GM21529 (cell line): ENCODE measurements around the gene NBEAL2.
"Not testable (repeated sequence)": the region's sequence is repeated elsewhere in the genome, so short reads cannot be mapped to it uniquely, and the experiment has no call there.

Source experiments
- ATAC-seq: cut with Tn5 transposase; IDR thresholded peaks from one replicate; pipeline ENCODE4 v1.9.1; 2021; ENCODE audit not compliant: unreplicated experiment

The NBEAL2 gene

DNA sequence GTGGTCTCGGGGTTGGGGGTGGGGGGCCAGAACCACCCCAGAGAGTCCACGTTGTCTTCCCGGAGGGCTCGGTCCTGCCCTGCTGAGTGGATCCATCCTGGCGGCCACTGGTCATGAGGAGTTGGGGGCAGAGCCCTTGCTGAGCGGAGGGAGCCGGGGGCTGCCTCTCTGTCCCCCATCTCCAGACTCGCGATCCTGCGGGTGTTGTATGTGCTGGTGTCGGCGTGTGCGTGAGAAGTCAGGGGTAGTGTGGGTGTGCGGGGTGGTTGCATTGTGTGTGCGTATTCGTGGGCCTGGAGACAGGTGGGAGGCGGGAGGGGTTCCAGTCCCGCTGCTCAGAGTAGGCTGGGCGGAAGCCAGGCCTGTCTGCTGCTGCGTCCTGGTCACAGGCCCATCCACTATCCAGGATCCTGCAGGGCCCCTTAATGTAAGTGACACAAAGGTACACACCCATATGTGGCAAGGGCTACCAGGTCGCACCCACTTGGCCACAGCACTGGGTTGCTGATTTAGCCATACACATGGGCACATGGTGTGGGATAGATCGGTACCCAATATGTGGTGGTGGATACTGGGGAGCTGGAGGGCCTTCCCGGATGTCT, 30.7 kb downstream of the NBEAL2 start:
- no peak for ATAC-seq

DNA sequence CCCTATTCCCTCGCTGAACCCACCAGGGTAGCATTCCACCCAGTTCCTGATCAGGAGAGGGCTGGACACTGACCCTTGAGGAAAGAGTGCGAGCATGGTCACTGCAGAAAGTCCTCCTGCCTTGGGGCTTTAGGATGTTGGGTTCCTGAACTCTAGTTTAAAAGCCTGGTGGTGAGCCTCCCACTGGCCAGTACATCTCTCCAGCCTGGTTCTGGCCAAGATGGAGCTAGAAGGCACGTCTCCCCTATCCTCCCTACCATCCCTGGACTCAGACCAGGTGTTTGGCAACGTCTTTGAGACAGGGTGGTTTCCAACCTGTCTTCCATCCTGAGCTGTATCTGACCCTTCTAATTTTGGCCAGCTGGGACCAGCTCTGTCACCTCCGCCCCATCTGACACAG, 31.4 kb downstream of the NBEAL2 start:
- ATAC-seq: no peak

DNA sequence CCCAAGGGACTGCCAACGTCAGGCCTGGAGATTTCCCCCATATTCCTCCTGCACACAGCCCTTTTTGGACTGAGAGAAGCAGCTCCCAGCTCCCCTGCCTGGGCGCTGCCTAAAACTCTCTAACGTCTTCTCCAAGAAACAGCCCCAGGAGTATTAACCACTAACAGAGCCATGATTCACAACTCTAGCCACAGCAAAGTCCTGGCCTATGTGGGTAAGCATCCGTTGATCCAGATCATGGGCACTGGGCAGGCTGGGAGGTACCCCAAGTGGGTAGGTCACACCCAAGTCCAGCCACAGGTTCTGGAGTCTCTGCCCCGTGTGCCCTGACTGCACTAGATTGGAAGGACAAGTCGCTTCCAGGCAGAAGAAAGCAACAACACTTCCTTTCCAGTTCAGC, 31.9 kb downstream of the NBEAL2 start:
- ATAC-seq: no peak

DNA sequence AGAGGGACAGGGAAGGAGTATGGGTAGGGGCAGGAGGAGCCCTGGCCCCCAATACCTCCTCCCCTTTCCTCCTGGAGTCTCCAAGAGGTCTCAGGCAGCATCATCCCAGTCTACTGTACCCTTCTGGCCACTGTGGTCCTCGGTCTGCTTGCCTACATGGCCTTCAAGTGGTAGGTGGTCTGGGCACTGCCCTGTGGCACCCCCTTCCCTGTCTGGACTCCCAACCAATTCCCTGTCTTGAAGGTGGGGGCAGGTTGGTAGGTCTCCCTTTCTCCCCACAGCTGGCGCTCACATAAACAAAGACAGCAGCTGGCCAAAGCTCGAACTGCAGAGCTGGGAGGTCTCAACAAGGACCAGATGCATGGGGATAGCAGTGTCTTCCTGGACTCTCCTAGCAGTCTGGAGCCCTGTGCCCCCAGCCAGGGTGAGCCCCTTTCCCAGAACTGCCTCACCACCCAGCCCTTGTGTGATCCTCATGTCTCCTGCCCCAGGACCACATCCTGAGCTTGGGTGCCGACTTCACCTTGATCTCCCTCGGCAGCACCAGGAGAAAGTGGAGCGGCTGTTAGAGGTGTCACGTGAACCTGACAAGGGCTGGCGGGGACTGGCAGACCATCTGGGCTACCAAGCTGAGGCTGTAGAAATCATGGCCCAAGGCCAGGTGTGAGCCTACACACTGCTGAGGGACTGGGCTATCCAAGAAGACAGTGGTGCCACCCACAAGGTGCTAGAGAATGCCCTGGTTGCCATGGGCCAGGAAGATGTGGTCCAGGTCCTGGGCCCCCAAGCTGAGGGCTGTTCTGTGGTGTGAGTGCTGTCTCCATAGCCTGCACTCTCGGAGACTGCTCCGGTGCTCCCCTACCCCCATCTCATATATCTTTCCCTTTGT, 33.1 kb downstream of the NBEAL2 start:
- no peak for ATAC-seq

DNA sequence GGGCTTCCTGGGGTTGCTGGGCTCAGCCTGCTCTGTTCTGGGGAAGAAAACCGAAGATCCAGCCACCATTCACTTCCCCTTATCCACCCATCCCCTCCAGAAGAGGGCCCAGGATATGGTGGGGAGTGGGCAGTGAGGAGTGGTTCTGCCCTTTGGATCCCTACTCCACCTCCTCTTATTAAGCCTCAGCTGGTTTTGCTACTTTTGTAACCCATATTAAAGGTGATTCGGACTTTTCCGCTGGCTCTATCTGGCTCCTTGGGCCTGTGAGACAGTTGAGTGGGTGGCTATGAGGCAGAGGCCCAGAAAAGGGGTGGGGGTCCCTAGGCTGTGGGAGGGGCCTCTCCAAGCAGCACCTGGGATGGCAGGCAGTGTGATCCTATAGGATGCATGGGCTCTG, 33.8 kb downstream of the NBEAL2 start:
- ATAC-seq: no peak

DNA sequence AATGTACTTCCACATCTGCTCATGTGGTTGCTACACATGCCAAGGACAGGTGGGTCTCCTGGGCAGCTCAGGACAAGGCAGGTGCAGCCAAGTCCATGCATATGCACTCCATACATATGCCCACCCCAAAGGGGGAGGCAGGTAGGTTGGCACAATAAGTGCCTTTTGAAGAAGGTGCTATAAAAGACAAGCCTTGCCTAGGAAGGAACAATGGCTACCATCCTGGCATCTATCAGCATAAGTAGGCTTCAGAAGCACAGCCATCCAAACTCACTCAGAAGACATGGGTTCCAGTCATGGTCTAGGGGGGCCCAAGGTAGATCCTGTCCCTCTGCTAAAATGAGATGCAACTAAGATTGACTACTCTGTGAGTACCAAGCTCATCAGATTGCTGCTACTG, 34.6 kb downstream of the NBEAL2 start:
- no peak for ATAC-seq

DNA sequence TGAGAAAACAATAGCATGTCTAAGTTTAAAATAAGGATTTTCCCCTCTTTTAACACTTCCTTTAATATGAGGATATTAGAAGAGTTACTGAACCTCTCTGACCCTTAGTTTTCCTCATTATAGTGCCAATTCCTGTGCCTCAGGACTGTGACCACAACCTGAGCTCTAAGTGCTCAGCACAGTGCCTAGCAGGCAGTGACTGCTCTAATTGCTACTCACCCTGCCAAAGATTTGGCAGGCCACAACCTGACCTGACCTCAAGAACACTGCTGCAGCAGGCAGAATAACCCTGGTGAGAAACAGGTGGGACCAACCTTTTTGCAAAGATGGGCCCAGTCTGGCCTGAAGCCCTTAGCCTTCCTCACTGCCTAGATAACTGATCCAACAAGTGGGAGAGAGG, 35.7 kb downstream of the NBEAL2 start:
- no peak for ATAC-seq

DNA sequence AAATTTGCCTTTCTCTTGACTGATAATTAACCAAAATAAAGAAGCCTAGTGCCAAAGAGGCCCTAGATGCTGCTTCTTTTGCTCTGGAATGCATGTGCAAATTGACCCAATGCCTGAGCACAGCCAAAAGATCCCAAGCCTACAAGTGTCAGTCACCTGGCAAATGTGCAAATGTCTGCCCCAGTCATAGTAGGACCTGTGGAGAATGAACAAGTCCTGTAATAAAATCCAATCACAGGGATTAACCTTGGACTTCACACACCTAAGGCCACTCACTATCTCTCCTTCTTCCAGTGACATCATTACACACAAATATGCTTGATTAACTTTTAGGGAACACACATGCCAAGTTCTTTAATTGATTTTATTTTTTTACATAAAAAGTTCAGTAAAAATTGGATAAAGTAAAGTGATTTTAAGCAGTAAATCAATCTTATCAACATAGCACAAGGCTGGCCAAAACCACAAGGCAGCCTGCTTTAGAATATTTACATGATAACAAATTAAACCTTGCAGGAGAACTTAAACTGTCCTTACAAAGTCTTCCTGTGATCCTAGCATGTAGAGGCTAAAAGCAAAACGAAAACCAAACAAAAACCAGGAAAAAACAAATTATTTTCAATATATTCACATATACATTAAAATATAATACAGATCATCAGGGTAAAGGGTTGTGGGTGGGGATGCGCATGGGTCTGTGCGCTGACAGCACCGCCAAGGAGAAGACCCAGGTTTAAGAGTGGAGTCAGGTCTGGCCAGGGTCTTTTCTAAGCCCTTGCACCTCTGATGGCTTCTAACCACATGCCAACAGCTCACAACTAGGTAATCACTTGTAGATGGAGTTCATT, 36.8 kb downstream of the NBEAL2 start:
- no peak for ATAC-seq

DNA sequence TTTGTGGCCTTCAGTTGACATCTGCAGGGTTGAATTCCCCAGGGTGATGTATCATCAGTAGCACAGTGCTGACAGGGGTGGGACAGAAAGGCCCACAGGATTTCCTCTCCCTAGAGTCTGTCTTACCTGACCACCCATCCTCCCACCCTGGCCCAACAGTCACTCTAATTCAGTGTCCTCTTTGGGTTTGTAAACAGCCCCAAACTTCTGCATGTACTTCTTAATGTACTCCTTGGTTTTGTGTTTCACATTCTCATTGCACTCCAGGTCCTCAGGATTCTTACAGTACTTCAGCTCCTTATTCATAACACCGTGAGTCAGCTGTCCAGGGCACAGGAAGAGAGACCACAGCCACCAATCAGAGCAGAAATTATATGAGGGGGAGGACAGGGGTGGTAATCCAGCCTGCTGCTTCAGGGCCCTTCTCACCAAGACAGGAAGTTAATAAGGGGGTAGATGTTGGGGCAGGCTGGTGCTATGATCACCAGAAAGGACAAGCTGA, 37.5 kb downstream of the NBEAL2 start:
- ATAC-seq: no peak

DNA sequence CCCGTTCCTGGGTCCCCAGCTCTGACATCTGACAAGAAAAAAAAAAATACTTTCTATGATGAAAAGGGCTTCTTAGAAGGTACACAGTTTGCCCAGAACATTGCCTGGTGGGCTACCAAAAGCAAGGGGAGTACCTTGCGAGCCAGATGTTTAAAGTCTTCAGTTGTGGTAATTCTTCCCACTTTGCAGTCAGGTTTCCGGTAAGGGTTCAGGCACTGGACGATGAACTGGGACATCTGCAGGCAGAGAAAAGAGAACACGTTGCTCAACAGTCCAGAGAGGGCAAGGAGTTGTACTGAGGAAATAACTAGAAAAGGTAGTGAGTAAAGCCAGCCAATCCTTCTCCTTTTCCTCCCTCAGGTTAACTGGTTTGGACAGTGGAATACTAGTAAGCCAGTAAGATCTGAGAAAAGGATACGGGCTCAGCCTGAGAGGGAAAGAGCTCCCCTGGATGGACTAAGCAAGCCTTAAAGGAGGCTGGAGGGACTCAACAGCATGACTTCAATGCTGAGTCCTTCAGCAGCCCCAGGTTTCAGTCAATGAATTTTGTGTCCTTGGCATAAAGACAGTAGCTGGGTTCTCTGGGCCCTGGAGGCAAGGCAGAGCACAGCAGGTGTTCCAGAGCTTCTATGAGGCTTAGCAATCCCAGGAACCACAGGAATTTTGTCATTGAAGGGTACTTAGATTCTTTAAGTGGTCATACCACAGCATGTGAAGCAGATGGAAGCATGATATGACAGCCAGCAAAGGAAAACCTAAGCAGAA, 38.2 kb downstream of the NBEAL2 start:
- no peak for ATAC-seq

DNA sequence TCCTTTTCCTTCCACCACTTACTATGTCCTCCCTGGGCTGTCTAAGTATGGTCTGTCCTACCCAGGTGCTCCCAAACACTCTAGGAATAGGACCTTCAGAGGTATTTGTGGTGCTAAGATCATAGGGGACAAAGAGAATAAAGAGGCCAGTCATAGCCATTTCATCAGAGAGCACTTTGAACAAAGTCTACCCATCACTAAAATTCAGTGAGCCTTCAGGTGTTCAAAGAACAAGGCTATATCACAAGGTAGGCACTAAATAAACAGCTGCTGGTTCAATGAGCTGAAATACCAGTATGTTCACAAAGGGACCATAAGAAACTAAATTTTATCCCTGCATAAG, 38.8 kb downstream of the NBEAL2 start:
- no peak for ATAC-seq

DNA sequence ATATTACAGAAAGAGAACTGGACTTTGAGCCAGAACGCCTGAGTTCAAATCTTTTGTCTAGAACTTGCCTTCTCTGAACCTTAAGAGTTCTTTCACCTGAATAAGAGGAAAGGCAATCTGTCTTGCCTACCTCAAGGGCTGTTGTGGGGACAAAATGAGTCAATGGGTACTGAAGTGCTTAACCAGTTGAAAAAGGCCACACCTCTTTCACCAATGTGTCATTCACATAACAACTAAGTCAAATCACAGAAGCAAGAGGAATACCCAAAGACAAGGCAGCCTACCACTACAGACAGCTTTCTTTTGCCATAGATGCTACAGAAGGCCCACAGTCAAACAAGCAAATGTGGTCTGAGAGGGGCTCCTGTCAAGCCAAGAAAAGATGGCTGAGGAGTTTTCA, 39.7 kb downstream of the NBEAL2 start:
- ATAC-seq: peak; percentile 58

DNA sequence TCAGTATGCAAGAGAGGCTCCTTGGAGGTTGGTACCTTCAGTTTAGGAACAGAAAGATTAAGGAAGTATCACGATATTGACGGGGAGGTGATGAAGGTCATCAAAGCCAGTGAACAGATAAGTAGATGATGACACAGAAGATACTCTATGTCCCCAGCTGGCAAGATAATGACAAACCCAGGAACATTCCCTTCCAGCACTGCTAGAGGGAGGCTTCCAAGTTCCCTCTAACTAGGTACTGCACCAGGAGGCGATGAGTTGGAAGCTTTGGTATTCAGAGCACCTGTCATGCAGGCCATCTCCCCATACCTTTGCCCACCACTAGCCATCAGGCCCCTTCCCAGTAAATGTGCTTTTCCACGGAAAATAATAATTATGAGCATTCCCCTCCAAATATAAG, 40.8 kb downstream of the NBEAL2 start:
- ATAC-seq: no peak

DNA sequence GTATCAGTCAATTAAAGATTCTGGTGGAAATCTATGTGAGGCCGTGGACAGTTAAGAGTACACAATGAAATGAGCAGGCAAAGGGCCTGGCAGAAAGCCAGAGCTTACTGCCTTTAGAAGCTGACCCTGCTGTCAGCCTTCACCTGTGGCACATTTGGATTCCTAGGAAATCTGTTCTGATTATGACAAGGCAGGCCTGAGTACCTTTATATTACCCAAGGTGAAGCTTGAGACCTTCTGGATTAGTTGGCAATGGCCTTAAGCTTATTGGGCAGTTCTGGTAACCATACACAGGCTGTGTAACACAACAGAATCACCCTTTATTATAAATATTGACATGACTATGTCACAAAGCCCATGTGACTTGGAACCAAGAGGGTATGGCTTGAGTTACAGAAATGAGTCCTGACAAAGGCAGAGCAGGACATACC, 43.2 kb downstream of the NBEAL2 start:
- no peak for ATAC-seq

DNA sequence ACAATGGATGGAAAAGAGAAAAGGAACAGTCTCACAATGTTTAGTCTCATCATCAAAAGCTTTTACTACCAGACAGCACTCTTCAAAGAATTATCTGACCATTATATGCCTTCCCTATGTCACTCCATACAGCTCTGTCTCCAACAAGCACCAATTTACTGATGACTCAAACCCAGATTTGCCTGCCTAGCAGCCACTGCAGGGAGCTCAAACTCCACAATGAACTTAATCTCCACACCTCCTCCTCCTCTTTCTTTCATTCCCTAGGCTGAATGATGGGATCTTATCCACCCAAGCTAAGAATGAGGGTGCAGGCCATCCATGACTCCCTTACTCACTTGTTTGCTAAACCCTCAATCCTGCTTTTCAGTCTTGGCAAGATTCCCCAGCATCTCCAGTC, 45.5 kb downstream of the NBEAL2 start:
- no peak for ATAC-seq

DNA sequence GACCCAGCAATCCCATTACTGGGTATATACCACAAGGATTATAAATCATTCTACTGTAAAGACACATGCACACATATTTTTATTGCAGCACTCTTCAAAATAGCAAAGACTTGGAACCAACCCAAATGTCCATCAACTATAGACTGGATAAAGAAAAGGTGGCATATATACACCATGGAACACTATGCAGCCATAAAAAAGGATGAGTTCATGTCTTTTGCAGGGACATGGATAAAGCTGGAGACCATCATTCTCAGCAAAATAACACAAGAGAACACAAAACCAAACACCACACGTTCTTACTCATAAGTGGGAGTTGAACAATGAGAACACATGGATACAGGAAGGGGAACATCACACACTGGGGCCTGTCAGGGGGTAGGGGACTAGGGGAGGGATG, 47.0 kb downstream of the NBEAL2 start:
- not testable (repeated sequence) for ATAC-seq

DNA sequence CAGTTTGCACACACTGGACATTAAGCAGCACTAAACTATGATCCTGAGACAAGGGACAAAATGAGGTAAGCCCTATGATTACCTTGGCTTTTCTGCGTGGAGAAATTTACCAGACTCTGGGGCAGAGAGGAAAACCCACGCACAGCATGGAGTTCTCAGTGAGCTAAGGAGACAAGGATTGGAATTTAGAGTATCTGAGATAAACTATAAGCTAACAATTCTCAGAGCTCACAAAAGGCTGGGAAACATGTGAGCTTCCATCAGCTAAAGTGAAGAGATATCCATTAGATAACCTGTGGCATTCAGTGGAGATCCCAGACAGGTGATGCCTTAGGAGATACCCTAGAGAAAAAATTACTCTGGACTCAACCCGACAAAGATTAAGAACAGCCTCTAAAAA, 48.7 kb downstream of the NBEAL2 start:
- no peak for ATAC-seq

DNA sequence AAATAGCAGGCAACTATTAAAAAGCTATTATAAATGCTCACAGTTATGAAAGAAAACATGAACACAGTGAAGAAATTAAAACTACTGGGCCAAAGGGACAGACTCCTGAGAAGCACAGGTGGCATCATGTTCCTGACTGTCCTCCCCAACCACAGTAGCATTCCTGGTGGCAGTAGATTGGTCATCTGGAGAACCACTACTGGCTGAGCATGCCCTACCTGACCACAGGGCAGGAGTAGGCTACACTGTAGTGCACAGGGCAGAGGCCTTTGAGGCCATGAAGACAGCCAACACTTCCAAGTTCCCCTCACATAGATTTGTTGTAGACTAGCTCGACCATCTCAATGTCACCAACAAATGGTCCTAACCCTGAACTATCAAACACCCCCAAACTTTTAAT, 49.2 kb downstream of the NBEAL2 start:
- no peak for ATAC-seq

DNA sequence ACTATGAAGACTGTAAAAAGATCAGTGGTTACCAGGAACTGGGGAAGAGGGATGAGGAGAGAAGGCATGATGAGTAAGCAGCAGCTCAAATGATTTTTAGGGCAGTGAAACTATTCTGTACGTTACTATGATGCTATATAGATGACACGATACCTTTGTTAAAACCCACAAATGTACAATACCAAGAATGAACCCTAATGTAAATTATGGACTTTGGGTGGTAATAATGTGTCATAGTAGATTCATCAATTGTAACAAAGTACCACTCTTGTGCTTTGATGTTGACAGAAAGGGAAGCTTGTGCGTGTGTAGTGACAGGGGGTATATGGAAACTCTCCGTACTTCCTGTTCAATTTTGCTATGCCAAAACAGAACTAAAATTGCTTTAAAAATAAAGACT, 51.6 kb downstream of the NBEAL2 start:
- ATAC-seq: not testable (repeated sequence)

DNA sequence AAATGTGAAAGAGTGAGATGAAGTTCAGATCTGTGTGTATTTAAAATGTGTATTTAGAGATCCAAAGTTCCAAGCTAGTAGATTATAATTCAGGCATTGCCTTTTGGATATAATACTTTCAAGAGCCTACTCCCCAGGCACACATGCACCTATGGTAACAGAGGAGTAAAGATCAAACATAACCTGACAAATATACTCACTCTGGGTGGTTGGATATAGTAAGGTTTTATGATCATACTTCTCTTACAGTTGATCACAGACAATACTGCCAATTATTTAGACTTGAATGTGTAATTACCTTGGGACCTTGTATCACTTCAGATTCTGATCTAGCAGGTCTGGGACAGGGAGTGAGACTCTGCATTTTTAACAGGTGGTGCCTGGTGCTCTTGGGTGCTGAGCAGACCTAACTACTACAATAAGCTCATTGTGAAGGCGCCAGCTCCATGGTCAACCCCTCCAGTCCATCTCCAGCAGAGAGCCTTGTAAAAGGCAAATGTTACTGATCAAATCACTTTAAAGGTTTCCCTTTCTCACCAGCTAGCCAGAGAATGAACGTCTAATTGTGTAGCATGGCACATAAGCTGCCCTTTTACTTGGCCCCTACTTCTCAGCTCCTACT, 55.5 kb downstream of the NBEAL2 start:
- ATAC-seq: no peak
